Peyer's patch (tissue), 4 donors: ENCODE data around the gene IMP3. TPM values are rescaled to one million over a fixed set of nuclear protein-coding genes. Genes with fewer than 3 reads are reported as not detected.

ENCODE experiments used
- DNase-seq, 3 donors: peaks; one replicate each; pipeline ENCODE4 v3.0.0-alpha.2; 2017 to 2019
- H3K27ac ChIP-seq, 4 donors: fragments of 200-600 bp; sonication (generic); one replicate each; pipeline ENCODE4 v1.5.1; 2016 to 2019
- H3K27me3 ChIP-seq, 2 donors: fragments of 200-600 bp; sonication (generic); one replicate each; pipeline ENCODE4 v1.5.1; 2019
- H3K36me3 ChIP-seq, 3 donors: fragments of 200-600 bp; sonication (generic); one replicate each; pipeline ENCODE4 v1.5.1; 2016 to 2019
- H3K4me1 ChIP-seq, 4 donors: fragments of 200-600 bp; sonication (generic); one replicate each; pipeline ENCODE4 v1.5.1; 2016 to 2019
- H3K4me3 ChIP-seq, 4 donors: fragments of 200-600 bp; sonication (generic); 1 replicate in 3 of 4; 2 replicates in 1 of 4; pipeline ENCODE4 v1.5.1; 2016 to 2019; ENCODE audit warnings: mild to moderate bottlenecking in 1 of 4
- H3K9me3 ChIP-seq, 4 donors: fragments of 200-600 bp; sonication (generic); one replicate each; pipeline ENCODE4 v1.5.1; 2016 to 2019; ENCODE audit warnings: mild to moderate bottlenecking in 1 of 4
- CTCF ChIP-seq, 6 experiments: fragments of 450-650 bp in 4 of 6; fragments of 200-600 bp in 2 of 6; sonication (generic) in 1 of 6; IDR thresholded peaks; one replicate each; pipeline ENCODE4 v1.5.1; 2017 to 2019; ENCODE audit warnings: antibody characterized with exemption in 6 of 6, mild to moderate bottlenecking in 3 of 6, moderate library complexity in 1 of 6
- POLR2A ChIP-seq, 2 donors: fragments of 450-650 bp; IDR thresholded peaks; one replicate each; pipeline ENCODE4 v1.5.1; 2017; ENCODE audit warnings: antibody characterized with exemption in 2 of 2, mild to moderate bottlenecking in 2 of 2, moderate library complexity in 2 of 2
- total RNA-seq, 4 donors: library from RNA; depleted of rRNA; stranded (reverse); fragments of >200 nt; gene quantifications; one replicate each; pipeline ENCODE4 v1.1.0, GENCODE V29; 2016

The IMP3 gene
- total RNA-seq, 4 donors from 2014 or later, result 96.8 to 133 (median 124) TPM

GRCh38 chr15:75616766-75617165 lies 23.3 kb downstream of the IMP3 start:
- Histone ChIP-seq H3K4me1 (peaks cover 0 to 14% (median 0%) of the 10 kb centered on the region in 4 donors), H3K27me3 (no peaks in the 10 kb centered on the region), H3K9me3 (no peaks in the 10 kb centered on the region), H3K4me3 (no peak overlapping the region), H3K27ac (no peak overlapping the region), H3K36me3 (peaks cover 0 to 74% (median 0%) of the 10 kb centered on the region in 3 donors)
- no peak for DNase-seq
- TF ChIP-seq CTCF (IDR thresholded peaks at IDR 0.05) (no peak), POLR2A (IDR thresholded peaks at IDR 0.05) (no peak)

- TF ChIP-seq CTCF (IDR thresholded peaks at IDR 0.05) (no peak), POLR2A (IDR thresholded peaks at IDR 0.05) (no peak)
- Histone ChIP-seq H3K36me3 (peaks cover 0 to 71% (median 0%) of the 10 kb centered on the region in 3 donors), H3K4me3 (no peak overlapping the region), H3K4me1 (peaks cover 0 to 4% (median 2%) of the 10 kb centered on the region in 4 donors), H3K27ac (peak overlapping the region in 3 of 4 donors; percentile 14 to 43 (median 42)), H3K27me3 (no peaks in the 10 kb centered on the region), H3K9me3 (no peaks in the 10 kb centered on the region)
- DNase-seq, result peak in 2 of 3 donors; percentile 41 to 67
These were observed 33.0 kb downstream of the IMP3 start for GRCh38 chr15:75606711-75607699.

DNA sequence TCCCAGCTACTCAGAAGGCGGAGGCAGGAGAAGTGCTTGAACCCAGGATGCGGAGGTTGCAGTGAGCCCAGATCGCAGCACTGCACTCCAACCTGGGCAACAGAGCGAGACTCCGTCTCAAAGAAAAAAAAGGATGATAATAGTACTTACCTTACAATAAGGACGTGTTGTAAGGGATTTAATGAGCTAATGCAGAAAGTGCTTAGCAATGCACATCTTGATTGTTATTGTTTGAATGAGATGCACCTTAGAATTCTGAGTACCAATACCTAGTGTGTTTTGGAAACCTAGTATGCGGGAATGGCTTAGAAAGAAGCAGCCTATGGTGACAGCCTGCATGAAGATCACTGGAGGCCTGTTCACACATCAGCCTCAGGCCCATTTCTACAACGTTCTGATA lies 34.0 kb downstream of the IMP3 start:
- Histone ChIP-seq H3K27me3 (no peaks in the 10 kb centered on the region), H3K9me3 (no peaks in the 10 kb centered on the region), H3K27ac (peak overlapping the region in 3 of 4 donors; percentile 14 to 43 (median 42)), H3K4me3 (no peak overlapping the region), H3K36me3 (peaks cover 0 to 71% (median 0%) of the 10 kb centered on the region in 3 donors), H3K4me1 (peaks cover 0 to 4% (median 2%) of the 10 kb centered on the region in 4 donors)
- no peak for DNase-seq
- no peak for TF ChIP-seq CTCF (IDR thresholded peaks at IDR 0.05)
- TF ChIP-seq POLR2A (IDR thresholded peaks at IDR 0.05), result no peak

- Histone ChIP-seq H3K4me3 (no peak overlapping the region), H3K36me3 (peaks cover 0 to 50% (median 0%) of the 10 kb centered on the region in 3 donors), H3K27ac (peak overlapping the region in 1 of 4 donors; percentile 46), H3K27me3 (no peaks in the 10 kb centered on the region), H3K9me3 (no peaks in the 10 kb centered on the region), H3K4me1 (no peaks in the 10 kb centered on the region)
- TF ChIP-seq CTCF (IDR thresholded peaks at IDR 0.05) (no peak), POLR2A (IDR thresholded peaks at IDR 0.05) (no peak)
- no peak for DNase-seq
These were observed 40.6 kb downstream of the IMP3 start for GRCh38 chr15:75599401-75599800.

DNA sequence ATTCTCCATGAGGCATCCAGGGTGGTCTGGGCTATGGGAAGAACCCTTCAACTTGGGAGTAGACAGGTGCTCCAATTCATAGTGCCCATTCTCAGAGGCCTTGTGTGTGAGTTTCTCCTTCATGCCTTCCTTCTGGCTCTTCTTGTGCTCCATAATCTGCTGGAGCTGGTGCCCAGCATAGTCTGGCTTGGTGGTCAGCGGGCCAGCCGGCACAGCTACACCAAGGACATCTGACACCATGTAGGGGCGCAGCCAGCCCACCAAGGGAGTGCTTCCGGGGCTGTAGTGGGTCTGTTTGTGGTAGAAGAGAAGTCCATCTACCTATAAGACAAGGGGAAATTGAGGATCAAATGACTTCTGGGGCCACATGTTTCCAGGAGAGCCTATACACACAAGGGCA lies 41.7 kb downstream of the IMP3 start:
- Histone ChIP-seq H3K4me3 (no peak overlapping the region), H3K27ac (peak overlapping the region in 1 of 4 donors; percentile 46), H3K4me1 (no peaks in the 10 kb centered on the region), H3K27me3 (no peaks in the 10 kb centered on the region), H3K36me3 (peaks cover 0 to 43% (median 0%) of the 10 kb centered on the region in 3 donors), H3K9me3 (no peaks in the 10 kb centered on the region)
- DNase-seq, result no peak
- TF ChIP-seq POLR2A (IDR thresholded peaks at IDR 0.05) (no peak), CTCF (IDR thresholded peaks at IDR 0.05) (no peak)
